ENCODE results near the gene CYP8B1.

Gene CYP8B1

DNA sequence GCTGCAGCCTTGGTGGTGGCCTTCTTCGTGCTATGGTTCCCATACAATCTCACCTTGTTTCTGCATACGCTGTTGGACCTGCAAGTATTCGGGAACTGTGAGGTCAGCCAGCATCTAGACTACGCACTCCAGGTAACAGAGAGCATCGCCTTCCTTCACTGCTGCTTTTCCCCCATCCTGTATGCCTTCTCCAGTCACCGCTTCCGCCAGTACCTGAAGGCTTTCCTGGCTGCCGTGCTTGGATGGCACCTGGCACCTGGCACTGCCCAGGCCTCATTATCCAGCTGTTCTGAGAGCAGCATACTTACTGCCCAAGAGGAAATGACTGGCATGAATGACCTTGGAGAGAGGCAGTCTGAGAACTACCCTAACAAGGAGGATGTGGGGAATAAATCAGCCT is 10.4 kb downstream of the CYP8B1 start:
- no peak overlapping the region for H3K4me3 ChIP-seq (ENCODE audit: low read length)
- no peak for DNase-seq (ENCODE audit: low read depth)
- TF ChIP-seq, protein P1, sequence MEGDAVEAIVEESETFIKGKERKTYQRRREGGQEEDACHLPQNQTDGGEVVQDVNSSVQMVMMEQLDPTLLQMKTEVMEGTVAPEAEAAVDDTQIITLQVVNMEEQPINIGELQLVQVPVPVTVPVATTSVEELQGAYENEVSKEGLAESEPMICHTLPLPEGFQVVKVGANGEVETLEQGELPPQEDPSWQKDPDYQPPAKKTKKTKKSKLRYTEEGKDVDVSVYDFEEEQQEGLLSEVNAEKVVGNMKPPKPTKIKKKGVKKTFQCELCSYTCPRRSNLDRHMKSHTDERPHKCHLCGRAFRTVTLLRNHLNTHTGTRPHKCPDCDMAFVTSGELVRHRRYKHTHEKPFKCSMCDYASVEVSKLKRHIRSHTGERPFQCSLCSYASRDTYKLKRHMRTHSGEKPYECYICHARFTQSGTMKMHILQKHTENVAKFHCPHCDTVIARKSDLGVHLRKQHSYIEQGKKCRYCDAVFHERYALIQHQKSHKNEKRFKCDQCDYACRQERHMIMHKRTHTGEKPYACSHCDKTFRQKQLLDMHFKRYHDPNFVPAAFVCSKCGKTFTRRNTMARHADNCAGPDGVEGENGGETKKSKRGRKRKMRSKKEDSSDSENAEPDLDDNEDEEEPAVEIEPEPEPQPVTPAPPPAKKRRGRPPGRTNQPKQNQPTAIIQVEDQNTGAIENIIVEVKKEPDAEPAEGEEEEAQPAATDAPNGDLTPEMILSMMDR (conservative IDR thresholded peaks at IDR 0.05; ENCODE audit: low read depth, low read length): no peak

DNA sequence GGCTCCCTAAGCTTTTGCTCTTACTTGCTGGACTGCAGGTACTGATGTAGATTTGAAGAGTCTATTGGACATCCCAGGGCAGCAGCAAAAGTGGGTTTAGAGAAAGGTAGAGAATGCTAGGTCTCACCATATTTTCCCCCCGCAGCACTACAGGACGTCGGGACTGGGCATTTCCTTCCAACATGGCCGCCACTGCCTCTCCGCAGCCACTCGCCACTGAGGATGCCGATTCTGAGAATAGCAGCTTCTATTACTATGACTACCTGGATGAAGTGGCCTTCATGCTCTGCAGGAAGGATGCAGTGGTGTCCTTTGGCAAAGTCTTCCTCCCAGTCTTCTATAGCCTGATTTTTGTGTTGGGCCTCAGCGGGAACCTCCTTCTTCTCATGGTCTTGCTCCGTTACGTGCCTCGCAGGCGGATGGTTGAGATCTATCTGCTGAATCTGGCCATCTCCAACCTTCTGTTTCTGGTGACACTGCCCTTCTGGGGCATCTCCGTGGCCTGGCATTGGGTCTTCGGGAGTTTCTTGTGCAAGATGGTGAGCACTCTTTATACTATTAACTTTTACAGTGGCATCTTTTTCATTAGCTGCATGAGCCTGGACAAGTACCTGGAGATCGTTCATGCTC is 11.2 kb downstream of the CYP8B1 start:
- DNase-seq (ENCODE audit: low read depth): no peak
- TF ChIP-seq, protein P1 (conservative IDR thresholded peaks at IDR 0.05; ENCODE audit: low read depth, low read length): no peak
- H3K4me3 ChIP-seq (ENCODE audit: low read length): no peak overlapping the region

DNA sequence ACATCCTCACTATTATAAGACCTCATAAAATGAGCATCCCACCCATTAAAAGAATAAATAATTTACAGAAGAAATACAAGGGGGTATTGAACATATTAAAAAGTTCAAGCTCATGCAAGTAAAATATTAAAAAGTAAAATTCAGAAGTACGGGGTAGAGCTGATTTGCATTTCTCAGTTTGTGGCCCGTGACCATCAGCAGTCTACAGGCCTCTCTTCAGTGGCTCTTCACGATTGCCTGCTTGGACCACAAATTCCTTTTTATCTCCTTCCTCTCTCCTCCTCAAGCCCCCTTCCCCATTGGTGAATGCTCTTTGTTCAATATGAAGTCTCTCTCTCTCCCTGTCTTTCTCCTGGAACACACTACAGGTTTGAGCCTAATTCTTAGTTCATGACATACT is 19.1 kb downstream of the CYP8B1 start:
- TF ChIP-seq, protein P1 (conservative IDR thresholded peaks at IDR 0.05; ENCODE audit: low read depth, low read length): no peak
- DNase-seq (ENCODE audit: low read depth): no peak
- no peak overlapping the region for H3K4me3 ChIP-seq (ENCODE audit: low read length)

DNA sequence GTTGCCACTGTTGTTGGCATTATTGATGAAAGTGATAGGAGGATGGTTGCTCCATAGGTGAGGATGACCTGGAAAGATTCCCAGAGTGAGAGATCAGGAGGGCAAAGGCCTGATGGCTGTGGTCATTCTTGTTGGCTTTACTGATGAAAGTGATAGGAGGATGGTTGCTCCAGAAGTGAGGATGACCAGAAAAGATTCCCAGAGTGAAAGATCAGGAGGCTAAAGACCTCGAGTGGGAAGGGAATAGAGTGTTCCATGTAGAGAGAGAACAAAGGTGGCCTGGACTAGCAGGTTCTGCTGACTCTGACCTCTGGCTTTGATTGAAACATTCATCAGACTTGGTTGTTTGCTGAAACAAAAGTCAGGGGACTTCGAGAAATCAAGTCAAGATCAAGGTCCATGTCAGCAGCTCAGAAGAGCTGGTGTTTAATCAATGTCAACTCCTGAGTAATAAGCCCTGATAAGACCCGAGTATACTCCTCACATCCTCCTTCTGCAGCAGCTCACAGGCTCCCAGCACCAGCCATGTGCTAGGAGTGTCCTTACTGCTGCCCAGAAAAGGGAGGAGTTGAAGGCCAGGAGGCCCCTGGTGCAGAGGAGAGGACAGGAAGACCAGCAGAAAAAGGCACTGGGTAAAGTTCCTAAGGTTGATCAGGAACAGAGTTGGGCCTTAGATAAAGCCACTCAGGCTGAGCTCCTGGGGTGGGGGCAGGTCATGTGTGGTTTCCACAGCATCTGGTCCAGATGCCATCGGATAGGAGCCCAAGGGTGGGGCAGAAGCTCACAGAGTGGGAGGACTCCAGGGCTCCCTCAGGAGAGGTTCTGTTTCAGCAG is 19.9 kb downstream of the CYP8B1 start:
- no peak overlapping the region for H3K4me3 ChIP-seq (ENCODE audit: low read length)

DNA sequence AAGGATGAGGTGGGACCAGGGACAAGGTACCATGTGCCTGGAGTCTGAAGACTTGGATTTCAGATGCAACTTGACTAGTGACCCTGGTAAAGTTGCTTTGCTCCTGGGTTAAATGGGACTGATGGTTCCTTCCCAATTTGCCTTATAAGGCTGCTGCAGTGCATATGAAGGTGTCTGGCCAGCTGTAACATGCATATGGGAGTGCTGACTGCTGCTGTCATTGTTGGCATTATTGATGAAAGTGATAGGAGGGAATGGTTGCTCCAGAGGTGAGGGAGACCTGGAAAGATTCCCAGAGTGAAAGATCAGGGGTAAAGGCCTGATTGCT is 20.5 kb downstream of the CYP8B1 start:
- TF ChIP-seq, protein P1 (conservative IDR thresholded peaks at IDR 0.05; ENCODE audit: low read depth, low read length): no peak
- no peak overlapping the region for H3K4me3 ChIP-seq (ENCODE audit: low read length)
- DNase-seq (ENCODE audit: low read depth): no peak

More for the DNA sequence above, 19.9 kb downstream of the CYP8B1 start:
- TF ChIP-seq, protein P1 (conservative IDR thresholded peaks at IDR 0.05; ENCODE audit: low read depth, low read length): no peak
- DNase-seq (ENCODE audit: low read depth): no peak

DNA sequence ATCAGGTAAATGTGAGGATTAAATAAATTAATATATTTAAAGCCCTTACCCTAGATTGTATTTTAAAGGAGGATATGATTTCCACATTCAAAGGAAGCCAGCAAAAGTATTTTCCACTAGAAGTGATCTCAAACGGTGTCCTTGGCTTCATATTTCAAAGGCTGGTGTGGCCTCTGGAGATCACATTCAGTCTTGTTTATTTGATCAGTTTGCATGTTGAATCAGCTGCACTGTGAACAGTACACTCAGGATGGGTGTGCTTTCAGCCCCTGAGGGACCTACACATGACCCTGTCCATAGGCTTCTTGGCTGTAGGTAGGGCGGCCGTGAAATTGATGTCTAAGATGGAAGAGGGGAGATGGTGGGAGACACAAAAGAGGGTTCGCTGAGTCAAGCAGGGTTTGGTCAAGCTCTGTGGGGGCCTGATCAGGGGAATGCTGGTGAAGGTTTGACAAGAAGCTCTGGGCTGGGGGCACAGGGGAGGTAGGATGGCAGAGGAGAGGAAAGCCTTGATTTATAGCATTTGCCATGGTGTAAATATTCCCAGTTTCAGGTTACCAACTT is 21.9 kb downstream of the CYP8B1 start:
- H3K4me3 ChIP-seq (ENCODE audit: low read length): no peak overlapping the region
- TF ChIP-seq, protein P1 (conservative IDR thresholded peaks at IDR 0.05; ENCODE audit: low read depth, low read length): no peak
- no peak for DNase-seq (ENCODE audit: low read depth)

All from retinal pigment epithelial cell (primary cell).